CD4-positive, alpha-beta T cell (primary cell): Measurements from ENCODE around the gene CROCC2. TPM values are rescaled to one million over a fixed set of nuclear protein-coding genes. Genes with fewer than 3 reads are reported as not detected.
A peak's percentile ranks its signal among the peaks of the same experiment; 100 is the strongest.

Source experiments
- ATAC-seq: fragments of 200-7000 bp; cut with Tn5 transposase; one replicate; pipeline ENCODE4 v1.10.0; 2022; ENCODE audit warnings: mild to moderate bottlenecking; ENCODE audit not compliant: poor library complexity
- CTCF ChIA-PET: fragments of 350-600 bp; sonication (Branson Sonifier 250); formaldehyde crosslinking; loops from one replicate; lab custom pipeline; 2021; ENCODE audit warnings: antibody characterized with exemption, inconsistent platforms; lab: Charles Lee
- POLR2A ChIA-PET: fragments of 350-600 bp; sonication (Branson Sonifier 250); formaldehyde crosslinking; loops from one replicate; lab custom pipeline; 2021; ENCODE audit warnings: antibody characterized with exemption, inconsistent platforms; lab: Charles Lee
- DNase-seq, 14 experiments: peaks; one replicate each; pipeline ENCODE4 v3.0.0-alpha.2; 2013 to 2020; ENCODE audit warnings: mixed read lengths in 2 of 14
- H3K27ac ChIP-seq, 2 donors: one replicate each; pipeline versions ENCODE4 v1.5.1 to v1.7.0; 2013; ENCODE audit warnings: low read length in 2 of 2, low read depth in 1 of 2, mild to moderate bottlenecking in 1 of 2
- H3K27me3 ChIP-seq, 2 experiments: 1 replicate in 1 of 2; 2 replicates in 1 of 2; pipeline versions ENCODE4 v1.6.1 to v1.7.0; 2013; ENCODE audit warnings: low read length in 2 of 2, control low read depth in 1 of 2, mild to moderate bottlenecking in 1 of 2, moderate library complexity in 1 of 2; ENCODE audit not compliant: insufficient read depth in 2 of 2, control insufficient read depth in 1 of 2
- H3K36me3 ChIP-seq: one replicate; pipeline ENCODE4 v1.6.1; 2013; ENCODE audit warnings: low read length, control low read depth; ENCODE audit not compliant: insufficient read depth
- H3K4me1 ChIP-seq: one replicate; pipeline ENCODE4 v1.6.1; 2013; ENCODE audit warnings: low read length, control low read depth; ENCODE audit not compliant: insufficient read depth
- H3K4me3 ChIP-seq: one replicate; pipeline ENCODE4 v1.5.1; 2013; ENCODE audit warnings: mild to moderate bottlenecking, low read length, moderate library complexity
- H3K9me3 ChIP-seq, 2 experiments: 1 replicate in 1 of 2; 2 replicates in 1 of 2; pipeline versions ENCODE4 v1.6.1 to v1.7.0; 2013; ENCODE audit warnings: low read length in 2 of 2, mild to moderate bottlenecking in 2 of 2, control low read depth in 1 of 2, moderate library complexity in 1 of 2; ENCODE audit not compliant: control insufficient read depth in 1 of 2, insufficient read depth in 1 of 2
- H3K27ac Mint-ChIP-seq: one replicate; pipeline ENCODE4 v1.8.0; 2020; ENCODE audit warnings: mixed read lengths
- H3K27me3 Mint-ChIP-seq: one replicate; pipeline ENCODE4 v1.8.0; 2021; ENCODE audit warnings: mixed read lengths
- H3K36me3 Mint-ChIP-seq: one replicate; pipeline ENCODE4 v1.8.0; 2021; ENCODE audit warnings: low read depth, mixed read lengths
- H3K4me1 Mint-ChIP-seq: one replicate; pipeline ENCODE4 v1.8.0; 2021; ENCODE audit warnings: low read depth, mixed read lengths
- H3K4me3 Mint-ChIP-seq: one replicate; pipeline ENCODE4 v1.8.0; 2020; ENCODE audit warnings: mild to moderate bottlenecking, mixed read lengths
- H3K9me3 Mint-ChIP-seq: one replicate; pipeline ENCODE4 v1.8.0; 2020; ENCODE audit warnings: mixed read lengths
- intact Hi-C, 2 experiments: fragments of 100-400 bp; cut with DNase I in 1 of 2; cut with micrococcal nuclease in 1 of 2; formaldehyde crosslinking; loops; one replicate each; pipeline versions ENCODE4 v1.15.1 to v1.9.0; 2023 to 2025; cut with DNase I, micrococcal nuclease
- total RNA-seq, 174 experiments: library from RNA in 2 of 174; stranded (reverse) in 2 of 174; gene quantifications; one replicate each; pipeline ENCODE4 v1.2.3 and lab custom pipeline; 2021 to 2026
- TF ChIP-seq, protein P1 (sequence below): fragments of 200-600 bp; IDR thresholded peaks from one replicate; pipeline ENCODE4 v1.8.0; 2022; ENCODE audit warnings: antibody characterized with exemption, mild to moderate bottlenecking

The CROCC2 gene
- total RNA-seq, 2 experiments from 2014 or later, result not detected

DNA sequence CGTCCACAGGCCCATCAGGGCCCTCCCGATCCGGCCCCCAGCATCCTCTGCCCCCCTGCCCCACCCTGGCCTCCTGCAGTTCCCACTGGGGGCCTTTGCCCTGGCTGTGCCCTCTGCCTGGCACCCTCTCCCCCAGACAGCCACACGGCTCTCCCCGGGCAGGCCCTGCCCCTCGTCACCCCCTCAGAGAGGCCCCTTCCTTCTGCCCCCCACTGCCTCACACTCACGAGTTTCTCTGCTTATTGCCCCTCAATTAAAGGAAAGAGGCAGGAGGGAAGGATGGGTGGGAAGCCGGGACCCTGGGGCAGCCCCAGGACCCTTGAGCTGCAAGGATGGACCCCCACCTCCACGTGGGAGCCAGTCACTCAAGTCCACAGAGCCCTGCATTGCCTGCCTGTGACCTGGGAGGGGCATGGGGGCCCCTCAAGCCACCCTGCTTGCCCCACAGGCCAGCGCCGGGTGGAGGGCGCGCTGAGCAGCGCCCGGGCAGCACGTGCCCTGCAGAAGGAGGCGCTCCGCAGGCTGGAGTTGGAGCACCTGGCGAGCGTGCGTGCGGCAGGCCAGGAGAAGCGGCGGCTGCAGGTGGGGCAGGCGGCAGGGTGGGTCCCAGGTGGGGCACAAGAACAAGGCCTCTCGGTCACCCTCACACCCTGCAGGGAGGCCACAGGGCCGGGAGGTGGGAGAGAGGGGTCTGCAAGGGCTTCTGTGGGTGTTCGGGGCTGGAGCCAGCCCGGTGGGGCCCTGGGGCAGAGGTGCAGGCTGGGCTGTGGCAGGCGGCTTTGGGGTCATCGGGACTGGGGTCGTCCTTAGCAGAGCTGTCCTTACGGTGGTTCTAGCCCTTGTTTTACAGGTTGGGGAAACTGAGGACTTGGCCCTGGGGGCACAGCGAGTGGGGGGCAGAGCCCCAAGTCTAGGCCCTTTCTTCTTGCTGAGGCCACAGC is 61.8 kb downstream of the CROCC2 start:
- POLR2A ChIA-PET, result no interaction called here

DNA sequence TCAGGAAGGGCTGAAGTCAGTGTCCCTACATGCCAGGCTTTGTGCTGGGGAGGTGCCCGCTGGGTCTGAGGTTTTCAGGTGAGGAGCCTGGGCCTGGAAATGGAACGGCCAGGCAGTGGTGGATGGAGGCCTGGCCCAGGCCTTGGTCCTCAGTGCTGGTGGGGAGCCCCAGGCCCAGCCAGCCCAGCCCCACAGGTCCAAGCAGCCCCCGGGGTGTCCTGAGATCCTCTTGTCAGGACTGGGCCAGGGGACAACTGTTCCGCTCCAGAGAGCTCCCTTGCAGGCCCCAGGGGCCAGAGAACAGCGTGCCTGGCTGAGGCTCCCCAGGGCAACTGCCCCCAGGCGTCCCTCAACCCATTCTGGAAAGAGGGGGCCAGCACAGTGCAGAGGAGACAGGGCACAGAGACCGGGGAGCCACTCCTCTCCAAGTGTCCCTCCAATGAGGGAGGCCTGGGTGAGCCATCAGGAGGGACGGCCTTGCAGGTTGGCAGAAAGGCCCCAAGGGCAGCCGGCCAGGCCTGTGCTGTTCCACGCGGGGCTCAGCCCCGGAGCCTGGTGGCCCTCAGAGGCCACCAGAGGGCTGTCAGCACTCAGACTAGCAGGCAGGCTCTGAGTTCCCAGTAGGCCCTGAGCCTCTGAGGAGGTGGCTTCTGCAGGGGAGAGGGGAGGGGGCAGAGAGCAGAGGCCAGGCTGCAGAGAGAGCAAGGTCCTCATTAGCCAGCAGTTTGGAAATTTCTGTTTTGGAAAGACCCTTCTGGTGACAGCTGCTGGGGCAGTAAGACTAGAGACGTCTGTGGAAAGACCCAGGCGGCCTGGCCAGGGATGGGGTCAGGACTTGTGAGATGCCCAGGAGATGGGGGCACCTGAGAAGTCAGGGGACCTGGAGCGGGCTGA is 62.8 kb downstream of the CROCC2 start:
- Mint-ChIP-seq H3K27ac (no peak overlapping the region), H3K27me3 (peaks cover 4% of the 10 kb centered on the region), H3K36me3 (no peaks in the 10 kb centered on the region), H3K4me1 (peaks cover 3% of the 10 kb centered on the region), H3K4me3 (no peak overlapping the region), H3K9me3 (peaks cover 2% of the 10 kb centered on the region)
- Histone ChIP-seq H3K4me3 (no peak overlapping the region), H3K36me3 (no peaks in the 10 kb centered on the region), H3K27ac (no peak overlapping the region), H3K27me3 (no peaks in the 10 kb centered on the region), H3K9me3 (peaks cover 0 to 13% of the 10 kb centered on the region in 2 experiments), H3K4me1 (no peaks in the 10 kb centered on the region)
- TF ChIP-seq, protein P1, sequence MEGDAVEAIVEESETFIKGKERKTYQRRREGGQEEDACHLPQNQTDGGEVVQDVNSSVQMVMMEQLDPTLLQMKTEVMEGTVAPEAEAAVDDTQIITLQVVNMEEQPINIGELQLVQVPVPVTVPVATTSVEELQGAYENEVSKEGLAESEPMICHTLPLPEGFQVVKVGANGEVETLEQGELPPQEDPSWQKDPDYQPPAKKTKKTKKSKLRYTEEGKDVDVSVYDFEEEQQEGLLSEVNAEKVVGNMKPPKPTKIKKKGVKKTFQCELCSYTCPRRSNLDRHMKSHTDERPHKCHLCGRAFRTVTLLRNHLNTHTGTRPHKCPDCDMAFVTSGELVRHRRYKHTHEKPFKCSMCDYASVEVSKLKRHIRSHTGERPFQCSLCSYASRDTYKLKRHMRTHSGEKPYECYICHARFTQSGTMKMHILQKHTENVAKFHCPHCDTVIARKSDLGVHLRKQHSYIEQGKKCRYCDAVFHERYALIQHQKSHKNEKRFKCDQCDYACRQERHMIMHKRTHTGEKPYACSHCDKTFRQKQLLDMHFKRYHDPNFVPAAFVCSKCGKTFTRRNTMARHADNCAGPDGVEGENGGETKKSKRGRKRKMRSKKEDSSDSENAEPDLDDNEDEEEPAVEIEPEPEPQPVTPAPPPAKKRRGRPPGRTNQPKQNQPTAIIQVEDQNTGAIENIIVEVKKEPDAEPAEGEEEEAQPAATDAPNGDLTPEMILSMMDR, result no peak
- intact Hi-C loops, result no loop called here
- ChIA-PET CTCF (no interaction called here), POLR2A (no interaction called here)
- peak; percentile 24 for ATAC-seq
- no peak for DNase-seq

More for the DNA sequence above, 61.8 kb downstream of the CROCC2 start:
- Histone ChIP-seq H3K36me3 (no peaks in the 10 kb centered on the region), H3K4me3 (no peak overlapping the region), H3K9me3 (peaks cover 0 to 6% of the 10 kb centered on the region in 2 experiments), H3K27me3 (no peaks in the 10 kb centered on the region), H3K4me1 (no peaks in the 10 kb centered on the region), H3K27ac (no peak overlapping the region)
- TF ChIP-seq, protein P1, result no peak
- intact Hi-C loops, result no loop called here
- no peaks in the 10 kb centered on the region for H3K36me3 Mint-ChIP-seq
- no peaks in the 10 kb centered on the region for H3K9me3 Mint-ChIP-seq
- no peak for ATAC-seq
- no peak for DNase-seq
- no peaks in the 10 kb centered on the region for H3K27me3 Mint-ChIP-seq
- CTCF ChIA-PET, result no interaction called here
- H3K4me1 Mint-ChIP-seq, result no peaks in the 10 kb centered on the region
- H3K27ac Mint-ChIP-seq, result no peak overlapping the region
- no peak overlapping the region for H3K4me3 Mint-ChIP-seq

DNA sequence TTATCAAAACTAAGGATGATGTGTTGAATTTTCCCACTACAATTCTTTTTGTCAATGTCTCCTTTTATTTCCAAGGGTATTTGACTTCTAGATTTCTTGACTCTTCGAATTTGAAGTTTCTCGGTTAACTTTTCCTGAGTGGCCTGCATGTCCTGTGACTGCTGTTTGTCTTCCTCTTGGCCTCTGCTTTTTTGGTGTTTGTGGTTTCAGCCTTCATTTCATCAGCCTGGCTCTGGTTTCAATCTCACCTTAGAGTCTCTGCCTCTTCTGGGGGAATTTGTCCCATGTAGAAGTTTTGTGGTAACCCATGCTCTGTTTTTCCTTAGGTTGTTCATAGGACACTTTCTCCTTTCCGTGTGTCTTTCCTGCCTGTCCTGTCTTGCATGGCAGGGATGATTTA is 64.0 kb downstream of the CROCC2 start:
- peaks cover 9% of the 10 kb centered on the region for H3K4me1 ChIP-seq
- Mint-ChIP-seq H3K27ac (no peak overlapping the region), H3K4me1 (peaks cover 10% of the 10 kb centered on the region), H3K27me3 (peaks cover 10% of the 10 kb centered on the region), H3K4me3 (no peak overlapping the region), H3K36me3 (no peaks in the 10 kb centered on the region), H3K9me3 (peaks cover 2% of the 10 kb centered on the region)
- TF ChIP-seq, protein P1, result no peak
- H3K36me3 ChIP-seq, result no peaks in the 10 kb centered on the region
- no peak overlapping the region for H3K4me3 ChIP-seq
- intact Hi-C loops, result no loop called here
- H3K27ac ChIP-seq, result no peak overlapping the region
- no peak for ATAC-seq
- H3K27me3 ChIP-seq, result peaks cover under 1 to 5% of the 10 kb centered on the region in 2 experiments
- CTCF ChIA-PET, result no interaction called here
- POLR2A ChIA-PET, result no interaction called here
- no peak for DNase-seq
- H3K9me3 ChIP-seq, result peaks cover 0 to 13% of the 10 kb centered on the region in 2 experiments
